Cardiac atrium fibroblast (primary cell): ENCODE results near the gene PLVAP. TPM values are rescaled to one million over a fixed set of nuclear protein-coding genes. Genes with fewer than 3 reads are reported as not detected.

Experiments
- total RNA-seq: library from RNA; depleted of rRNA; stranded (reverse); fragments of >200 nt; gene quantifications from 2 replicates; pipeline ENCODE4 v1.2.3, GENCODE V29; 2015

PLVAP gene
- 1.1 and 3.6 TPM in 2 replicates for total RNA-seq

DNA sequence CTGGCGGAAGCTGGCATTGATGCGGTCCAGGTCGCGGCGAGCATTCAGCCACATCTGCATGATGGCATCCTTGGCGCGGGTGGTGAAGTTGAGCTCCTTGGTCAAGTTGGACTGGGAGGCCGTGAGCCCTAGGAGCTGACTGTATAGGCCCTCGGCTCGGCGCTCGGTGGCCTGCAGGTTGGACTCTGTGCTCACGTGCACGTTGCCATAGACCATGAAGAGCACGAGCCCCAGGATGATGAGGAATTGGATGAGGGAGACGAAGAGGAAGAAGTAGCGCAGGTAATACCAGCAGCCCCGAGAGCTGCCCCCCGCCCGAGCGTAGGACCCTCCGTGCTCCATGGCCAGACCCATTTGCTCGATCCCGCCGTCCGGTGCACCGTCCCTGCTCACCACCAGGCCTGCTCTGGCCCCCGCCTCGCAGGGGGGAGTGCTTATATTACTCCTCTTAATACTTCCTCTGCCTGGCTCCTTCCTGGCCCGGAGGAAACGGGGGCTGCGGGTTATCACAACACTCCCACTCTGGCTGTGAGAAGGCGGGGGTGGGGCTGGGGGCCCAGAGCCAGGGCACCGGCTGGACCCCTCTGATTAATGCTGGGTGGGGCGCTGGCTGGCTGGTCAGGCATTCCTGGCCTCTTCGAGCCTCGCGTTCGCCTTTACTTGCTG is at the start of gene PLVAP:
PLVAP (minus strand) TSS at position 408 of the 666 bp plus-strand sequence; CDS start at position 354, 54 bp downstream.

GRCh38 chr19:17419621-17420474 is 42.7 kb upstream of the PLVAP start, which contains the start of gene MVB12A:
Gene MVB12A (plus strand): TSS chr19:17420047. CDS start chr19:17420136, 89 bp downstream.

GRCh38 chr19:17405250-17406045 is 28.3 kb upstream of the PLVAP start, which contains the start of gene BST2:
Gene BST2 (minus strand): TSS chr19:17405630. CDS start chr19:17405575, 55 bp downstream.

GRCh38 chr19:17393914-17394313 is 16.8 kb upstream of the PLVAP start, which contains the start of gene CCDC194:
Gene CCDC194 (minus strand): TSS chr19:17394196. CDS start chr19:17394158, 38 bp downstream.

GRCh38 chr19:17336872-17337674 is 40.1 kb downstream of the PLVAP start, which contains the start of gene GTPBP3:
Gene GTPBP3 (plus strand): TSS chr19:17337553. CDS start chr19:17337612, 59 bp downstream.

DNA sequence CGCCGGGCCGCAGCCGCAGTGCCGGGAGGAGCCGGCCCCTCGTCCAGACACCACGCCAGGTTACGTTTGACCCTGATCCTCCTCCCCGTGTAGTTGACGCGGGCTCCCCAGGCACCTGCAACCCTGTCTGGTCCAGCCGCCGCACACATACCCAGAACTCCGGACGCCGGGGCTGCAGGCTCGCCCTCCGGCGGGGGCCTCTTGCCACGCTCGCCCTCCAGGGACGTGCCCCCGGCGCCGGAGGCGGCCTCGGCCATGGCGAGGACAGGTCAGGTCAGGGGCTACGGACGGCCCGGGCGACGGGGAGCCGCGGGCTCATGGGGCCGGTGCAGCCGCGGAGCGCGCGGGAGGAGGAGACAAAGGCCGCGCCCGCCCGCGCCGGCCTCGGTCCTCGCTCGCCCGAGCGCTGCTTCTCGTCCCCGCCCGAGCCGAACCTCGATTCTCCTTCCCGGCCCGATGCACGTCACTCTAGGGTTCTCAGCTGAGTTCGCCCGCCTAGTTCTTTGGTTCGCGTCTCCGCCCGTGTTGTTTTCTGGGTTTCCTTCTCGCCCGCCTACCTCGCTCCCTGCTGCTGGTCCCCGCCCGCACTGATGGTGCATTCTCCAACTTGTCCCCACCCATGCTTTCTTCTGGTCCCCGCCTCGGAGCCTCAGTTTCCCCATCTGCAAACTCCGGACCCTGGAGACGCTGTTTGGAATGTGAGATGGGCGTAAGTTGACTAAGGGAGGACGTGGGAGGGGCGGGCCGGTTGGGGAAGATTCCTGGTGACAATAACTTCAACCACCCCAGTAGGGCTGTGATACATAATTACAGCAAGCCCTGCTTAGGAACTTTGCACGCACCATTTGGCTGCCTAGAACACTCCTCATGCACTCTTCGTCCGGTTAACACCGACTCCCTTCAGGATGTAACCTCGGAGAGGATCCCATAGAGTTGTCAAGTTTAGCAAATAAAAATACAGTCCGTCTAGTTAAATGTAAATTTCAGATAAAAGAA is 42.4 kb downstream of the PLVAP start, which contains the start of gene ANO8:
ANO8 (minus strand) TSS at position 442 of the 996 bp plus-strand sequence; CDS start at position 257, 185 bp downstream.

DNA sequence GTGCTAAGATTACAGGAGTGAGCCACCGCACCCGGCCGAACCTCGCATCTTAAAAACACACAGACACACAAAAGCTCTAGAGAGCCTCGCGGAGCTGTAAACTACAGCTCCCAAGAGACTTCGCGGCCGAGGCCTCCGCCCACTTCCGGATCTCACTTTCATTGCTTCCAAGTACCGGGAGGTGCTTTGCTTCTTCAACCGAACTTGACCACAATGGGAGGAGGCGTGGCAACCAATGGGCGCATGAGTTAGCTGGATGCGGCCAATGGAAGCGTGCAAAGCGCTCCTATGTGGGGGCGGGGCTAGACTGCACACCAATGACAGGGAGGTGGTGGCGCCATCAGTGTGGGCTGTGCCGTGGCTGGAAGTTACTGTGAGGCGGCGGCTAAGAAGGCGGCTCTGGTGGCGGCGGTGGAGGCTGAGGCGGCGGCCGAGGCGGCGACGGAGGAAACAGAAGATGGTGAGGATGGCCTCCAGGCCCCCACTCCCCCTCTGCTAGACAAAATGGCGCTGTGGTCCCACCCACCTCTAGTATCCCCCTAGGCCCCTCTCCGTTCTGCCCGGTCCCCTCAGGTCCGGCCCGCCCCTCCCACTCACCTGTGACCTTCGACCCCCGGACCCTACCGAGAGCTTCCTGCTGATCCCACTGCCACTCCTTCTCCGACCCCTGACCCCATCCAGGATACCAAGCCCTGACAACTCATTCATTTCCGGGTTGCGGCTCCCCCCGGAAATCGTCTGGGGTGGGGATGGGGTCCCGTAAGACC is 67.8 kb downstream of the PLVAP start, which contains the start of gene DDA1:
DDA1 (plus strand) TSS at position 366 of the 767 bp plus-strand sequence; CDS start at position 458, 92 bp downstream.

DNA sequence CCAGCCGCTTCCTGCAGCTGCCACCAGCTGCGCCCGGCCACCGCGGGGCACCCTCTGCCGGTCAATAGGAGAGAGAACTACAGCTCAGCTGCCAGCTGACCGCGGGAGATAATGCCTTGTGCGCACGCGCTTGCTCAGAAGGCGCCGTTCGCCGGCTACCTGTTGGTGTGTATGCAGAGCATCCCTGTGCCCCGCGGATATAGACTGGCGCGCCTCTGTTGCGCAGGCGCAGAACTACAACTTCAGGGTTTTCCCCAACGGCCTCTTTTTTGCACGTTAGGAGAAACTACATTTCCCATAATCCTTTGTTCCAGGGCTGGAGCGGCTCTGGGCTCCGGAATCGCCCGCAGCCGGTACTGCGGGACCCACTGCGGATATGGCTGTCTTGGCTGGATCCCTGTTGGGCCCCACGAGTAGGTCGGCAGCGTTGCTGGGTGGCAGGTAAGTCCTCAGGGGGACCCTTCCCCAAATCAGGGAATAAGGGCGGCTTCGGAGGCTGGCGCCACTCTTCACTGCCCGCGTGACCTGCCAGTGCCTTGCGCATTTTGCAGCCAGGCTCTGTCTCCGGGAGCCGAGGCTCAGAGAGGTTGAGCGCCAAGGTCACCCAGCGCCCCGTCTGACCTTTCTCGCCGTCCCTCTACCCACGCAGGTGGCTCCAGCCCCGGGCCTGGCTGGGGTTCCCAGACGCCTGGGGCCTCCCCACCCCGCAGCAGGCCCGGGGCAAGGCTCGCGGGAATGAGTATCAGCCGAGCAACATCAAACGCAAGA is 71.4 kb downstream of the PLVAP start, which contains the start of gene MRPL34:
MRPL34 (plus strand) TSS at position 356 of the 768 bp plus-strand sequence; CDS start at position 377, 21 bp downstream.

GRCh38 chr19:17303167-17303939 is 73.8 kb downstream of the PLVAP start, which contains the start of gene ABHD8:
Gene ABHD8 (minus strand): TSS chr19:17303425. CDS start chr19:17301616, 1,809 bp downstream.

Other genes with a start within 250 kb of the PLVAP start
- gene USE1, start 162.0 kb downstream of the PLVAP start, total RNA-seq = 19.9 and 31.4 TPM in 2 replicates
- 6.2 and 6.7 TPM in 2 replicates for gene OCEL1, start 151.1 kb downstream of the PLVAP start, total RNA-seq
- gene NR2F6, start 131.4 kb downstream of the PLVAP start, total RNA-seq = 39.9 and 62.5 TPM in 2 replicates
- gene USHBP1, start 112.6 kb downstream of the PLVAP start, total RNA-seq = 0.36 and 0.81 TPM in 2 replicates
- gene BABAM1, start 109.9 kb downstream of the PLVAP start, total RNA-seq = 64.3 and 84.5 TPM in 2 replicates
- 0.49 TPM in 1 of 2 replicates, not detected in the other for gene ANKLE1, start 95.4 kb downstream of the PLVAP start, total RNA-seq
- 7.3 and 7.8 TPM in 2 replicates for gene ABHD8, start 73.9 kb downstream of the PLVAP start, total RNA-seq
- 45.9 and 70.3 TPM in 2 replicates for gene MRPL34, start 71.5 kb downstream of the PLVAP start, total RNA-seq
- gene DDA1, start 67.8 kb downstream of the PLVAP start, total RNA-seq = 25.3 and 47.7 TPM in 2 replicates
- gene ANO8, start 42.5 kb downstream of the PLVAP start, total RNA-seq = 0.97 and 2.5 TPM in 2 replicates
- 12.5 and 16.7 TPM in 2 replicates for gene GTPBP3, start 39.8 kb downstream of the PLVAP start, total RNA-seq
- gene CCDC194, start 16.9 kb upstream of the PLVAP start, total RNA-seq = not detected in 2 replicates
- gene BST2, start 28.3 kb upstream of the PLVAP start, total RNA-seq = 1.6 TPM in 1 of 2 replicates, not detected in the other
- gene MVB12A, start 42.7 kb upstream of the PLVAP start, total RNA-seq = 92.5 and 110 TPM in 2 replicates
- not detected in 2 replicates for gene TMEM221, start 71.3 kb upstream of the PLVAP start, total RNA-seq
- not detected in 2 replicates for gene NXNL1, start 83.6 kb upstream of the PLVAP start, total RNA-seq
- gene SLC27A1, start 93.2 kb upstream of the PLVAP start, total RNA-seq = 17.0 and 35.4 TPM in 2 replicates
- 77.9 and 99.3 TPM in 2 replicates for gene PGLS, start 134.3 kb upstream of the PLVAP start, total RNA-seq
- gene COLGALT1, start 178.3 kb upstream of the PLVAP start, total RNA-seq = 90.6 and 114 TPM in 2 replicates